A172 (cell line): ENCODE data around the gene MIPOL1. TPM values are rescaled to one million over a fixed set of nuclear protein-coding genes. Genes with fewer than 3 reads are reported as not detected.
"Not testable (repeated sequence)": the region's sequence is repeated elsewhere in the genome, so short reads cannot be mapped to it uniquely, and the experiment has no call there.

ENCODE experiments used
- DNase-seq: peaks from one replicate; pipeline ENCODE4 v3.0.0-alpha.2; 2015; ENCODE audit warnings: low spot score
- total RNA-seq: library from RNA; depleted of rRNA; stranded (reverse); fragments of >200 nt; shearing (Covaris generic); gene quantifications from 2 replicates; pipeline ENCODE4 v1.2.3, GENCODE V29; 2014

The MIPOL1 gene
- total RNA-seq, 1 experiment from 2014 or later, result not detected

DNA sequence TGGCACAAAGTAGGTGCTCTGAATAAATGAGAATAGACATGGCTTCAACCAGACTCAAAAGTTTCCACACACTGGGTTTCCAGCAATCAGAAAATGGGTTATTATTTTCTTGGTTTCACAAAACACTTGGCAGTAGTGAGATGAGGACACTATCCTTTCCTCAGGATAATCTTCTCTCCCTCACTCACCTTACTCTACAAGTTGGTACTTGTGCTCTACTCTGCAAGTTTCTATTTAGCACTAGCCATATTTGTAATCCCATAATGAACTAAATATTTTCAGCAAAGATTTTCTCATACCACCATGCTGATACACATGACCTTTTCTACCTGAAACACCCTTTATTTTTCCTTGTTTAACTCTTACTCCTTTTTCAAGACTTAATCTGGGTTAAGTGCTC, 259.6 kb downstream of the MIPOL1 start:
- DNase-seq, result no peak

DNA sequence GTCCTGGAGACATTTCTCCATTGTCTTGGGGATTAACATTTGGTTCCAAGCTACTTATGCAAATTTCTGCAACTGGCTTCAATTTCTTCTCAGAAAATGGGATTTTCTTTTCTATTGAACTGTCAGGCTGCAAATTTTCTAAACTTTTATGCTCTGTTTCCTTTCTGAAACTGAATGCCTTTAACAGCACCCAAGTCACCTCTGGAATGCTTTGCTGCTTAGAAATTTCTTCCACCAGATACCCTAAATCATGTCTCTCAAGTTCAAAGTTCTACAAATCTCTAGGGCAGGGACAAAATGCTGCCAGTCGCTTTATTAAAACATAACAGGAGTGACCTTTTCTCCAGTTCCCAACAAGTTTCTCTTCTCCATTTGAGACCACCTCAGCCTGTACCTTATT, 264.7 kb downstream of the MIPOL1 start:
- DNase-seq, result not testable (repeated sequence)

DNA sequence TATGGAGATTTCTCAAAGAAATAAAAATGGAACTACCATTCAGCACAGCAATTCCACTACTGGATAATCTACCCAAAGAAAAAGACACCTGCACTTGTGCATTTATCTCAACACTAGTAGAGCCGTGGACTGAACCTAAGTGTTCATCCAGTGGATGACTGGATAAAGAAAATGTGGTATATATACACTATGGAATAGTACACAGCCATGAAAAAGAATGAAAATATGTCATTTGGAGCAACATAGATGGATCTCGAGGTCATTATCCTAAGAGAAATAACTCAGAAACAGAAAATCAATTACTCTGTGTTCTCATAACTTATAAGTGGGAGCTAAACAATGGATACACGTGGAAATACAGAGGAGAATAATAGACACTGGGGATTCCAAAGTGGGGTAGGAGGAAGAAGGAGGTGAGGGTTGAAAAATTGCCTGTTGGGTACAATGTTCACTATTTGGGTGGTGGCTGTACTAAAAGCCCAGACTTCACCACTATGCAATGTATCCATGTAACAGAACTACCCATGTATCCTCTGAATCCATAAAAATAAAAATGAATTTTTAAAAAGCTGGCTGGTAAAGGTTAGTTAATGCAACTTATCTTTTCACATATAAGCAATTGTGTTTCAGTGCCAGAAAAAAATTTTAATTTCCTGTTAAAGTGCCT, 266.6 kb downstream of the MIPOL1 start:
- no peak for DNase-seq

DNA sequence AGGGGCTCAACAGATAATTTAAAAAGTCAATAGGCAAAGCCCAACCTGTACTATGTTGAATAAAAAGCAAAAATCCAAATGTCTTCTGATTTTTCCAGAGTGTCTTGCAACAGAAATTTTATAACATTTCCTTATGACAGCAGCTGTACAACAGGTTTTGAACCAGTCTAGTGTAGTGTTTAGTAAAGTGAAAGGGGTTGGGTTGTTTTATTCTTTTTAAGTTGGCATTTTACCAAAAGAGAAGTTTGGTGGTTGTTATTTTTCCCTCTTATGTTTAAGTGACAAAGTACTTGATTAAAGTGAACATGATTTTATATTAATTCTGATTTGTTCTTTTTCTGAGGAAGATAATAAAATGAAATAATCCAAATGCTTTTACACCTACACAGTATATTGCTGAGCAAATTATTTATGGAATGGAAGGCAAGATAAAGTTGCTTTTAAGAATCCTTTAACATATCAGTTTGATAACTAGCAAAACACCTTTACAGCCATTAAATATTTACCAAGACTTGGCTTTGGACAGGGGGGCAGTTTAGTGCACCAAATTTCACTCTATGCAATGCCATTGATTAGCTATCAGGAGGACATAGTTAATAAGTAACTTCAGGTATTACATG, 268.4 kb downstream of the MIPOL1 start:
- DNase-seq, result no peak

DNA sequence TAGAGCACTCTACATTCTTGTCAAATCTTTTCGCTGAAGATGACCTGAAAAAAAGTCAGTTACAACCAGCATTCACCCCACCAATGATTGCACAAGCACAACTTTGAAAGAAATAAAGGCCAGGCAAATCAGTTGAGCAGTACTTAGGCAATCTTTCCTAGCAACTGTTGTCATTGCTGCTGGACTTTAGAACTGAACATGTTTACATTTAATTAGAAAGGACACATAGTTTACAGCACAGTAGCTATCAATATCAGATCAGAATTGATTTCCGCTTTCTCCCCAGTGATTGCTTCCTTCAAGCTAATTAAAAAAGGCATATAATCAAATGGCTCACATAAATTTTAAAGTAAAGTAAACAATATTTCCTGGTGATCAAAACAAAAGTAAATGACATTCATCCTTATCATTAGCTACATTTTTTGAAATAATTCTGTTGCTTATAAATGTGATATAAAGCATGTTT, 268.9 kb downstream of the MIPOL1 start:
- DNase-seq, result no peak

DNA sequence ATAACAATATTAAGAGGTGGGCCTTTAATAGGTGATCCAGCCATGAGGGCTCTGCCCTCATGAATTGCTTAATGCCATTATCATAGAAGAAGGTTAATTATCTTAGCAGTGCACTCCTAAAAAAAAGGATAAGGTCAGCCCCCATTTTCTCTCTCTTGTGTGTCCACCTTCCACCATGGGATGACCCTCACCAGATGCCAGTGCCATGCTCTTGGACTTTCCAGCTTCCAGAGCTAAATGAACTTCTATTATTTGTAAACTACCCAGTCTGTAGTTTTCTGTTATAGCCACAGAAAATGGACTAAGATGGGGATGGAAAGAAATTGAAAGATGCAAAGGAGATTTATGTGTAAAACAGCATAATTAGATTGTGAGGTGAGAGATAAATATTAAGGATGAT, 271.9 kb downstream of the MIPOL1 start:
- DNase-seq, result no peak

DNA sequence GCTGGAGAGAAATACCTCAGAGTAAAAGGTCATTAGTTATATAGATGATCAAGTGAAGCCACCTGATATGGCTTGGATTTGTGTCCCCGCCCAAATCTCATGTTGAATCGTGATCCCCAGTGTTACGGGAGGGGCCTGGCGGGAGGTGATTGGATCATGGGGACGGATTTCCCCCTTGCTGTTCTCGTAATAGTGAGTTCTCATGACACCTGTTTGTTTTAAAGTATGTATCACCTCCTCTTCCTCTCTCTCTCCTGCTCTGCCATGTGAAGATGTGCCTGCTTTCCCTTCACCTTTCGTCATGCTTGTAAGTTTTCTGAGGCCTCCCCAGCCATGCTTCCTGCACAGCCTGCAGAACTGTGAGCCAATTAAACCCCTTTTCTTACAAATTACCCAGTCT, 272.5 kb downstream of the MIPOL1 start:
- no peak for DNase-seq

DNA sequence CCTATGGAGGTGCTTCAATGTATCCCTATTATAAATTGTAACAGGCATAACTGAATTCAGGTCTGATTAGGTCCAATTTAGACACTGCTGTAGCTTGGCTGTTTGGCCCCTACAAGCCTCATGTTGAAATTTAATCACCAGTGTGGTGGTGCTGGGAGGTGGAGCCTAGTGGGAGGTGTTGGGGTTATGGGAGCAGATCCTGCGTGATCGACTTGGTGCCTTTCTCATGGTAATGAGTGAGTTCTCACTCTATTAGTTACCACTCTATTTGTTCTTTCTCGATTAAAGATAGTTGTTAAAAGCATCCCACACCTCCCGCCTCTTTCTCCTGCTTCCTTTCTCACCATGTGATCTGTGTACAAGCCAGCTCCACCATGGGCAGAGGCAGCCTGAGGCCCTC, 275.2 kb downstream of the MIPOL1 start:
- DNase-seq, result no peak

DNA sequence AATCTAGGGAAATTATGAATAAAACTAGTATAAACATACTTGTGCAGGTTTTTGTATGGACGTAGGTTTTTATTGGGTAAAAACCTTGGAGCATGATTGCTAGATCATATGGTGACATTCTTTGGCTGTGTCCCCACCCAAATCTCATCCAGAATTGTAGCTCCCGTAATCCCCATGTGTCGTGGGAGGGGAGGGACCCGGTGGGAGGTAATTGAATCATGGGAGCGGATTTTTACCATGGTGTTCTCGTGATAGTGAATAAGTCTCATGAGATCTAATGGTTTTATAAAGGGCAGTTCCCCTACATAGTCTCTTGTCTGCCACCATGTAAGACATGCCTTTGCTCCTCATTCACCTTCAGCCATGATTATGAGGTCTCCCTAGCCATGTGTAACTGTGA, 276.5 kb downstream of the MIPOL1 start:
- no peak for DNase-seq

DNA sequence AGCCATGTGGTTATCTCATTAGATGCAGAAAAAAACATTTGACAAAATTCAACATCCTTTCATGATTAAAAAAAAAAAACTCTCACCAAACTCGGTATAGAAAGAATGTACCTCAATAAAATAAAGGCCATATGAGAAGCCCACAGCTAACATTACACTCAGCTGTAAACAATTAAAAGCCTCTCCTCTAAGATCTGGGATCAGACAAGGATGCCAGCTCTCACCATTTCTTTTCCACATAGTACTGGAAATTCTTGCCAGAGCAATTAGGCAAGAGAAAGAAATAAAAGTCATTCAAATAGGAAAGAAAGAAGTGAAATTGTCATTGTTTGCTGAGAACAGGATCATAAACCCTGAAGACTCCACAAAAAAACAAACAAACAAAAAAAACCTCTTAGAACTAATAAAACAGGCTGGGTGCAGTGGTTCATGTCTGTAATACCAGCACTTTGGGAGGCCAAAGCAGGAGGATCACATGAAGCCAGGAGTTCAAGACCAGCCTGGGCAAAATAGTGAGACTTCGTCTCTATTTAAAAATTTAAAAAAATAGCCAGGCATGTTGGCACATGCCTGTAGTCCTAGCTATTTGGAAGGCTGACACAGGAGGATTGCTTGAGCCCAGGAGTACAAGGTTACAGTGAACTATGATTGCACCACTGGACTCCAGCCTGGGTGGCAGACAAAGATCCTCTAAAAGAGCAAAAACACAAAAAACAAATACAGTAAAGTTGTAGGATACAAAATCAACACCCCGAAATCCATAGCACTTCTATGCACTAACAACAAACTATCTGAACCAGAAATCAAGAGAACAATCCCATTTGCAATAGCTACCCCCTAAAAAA, 282.9 kb downstream of the MIPOL1 start:
- DNase-seq, result no peak

DNA sequence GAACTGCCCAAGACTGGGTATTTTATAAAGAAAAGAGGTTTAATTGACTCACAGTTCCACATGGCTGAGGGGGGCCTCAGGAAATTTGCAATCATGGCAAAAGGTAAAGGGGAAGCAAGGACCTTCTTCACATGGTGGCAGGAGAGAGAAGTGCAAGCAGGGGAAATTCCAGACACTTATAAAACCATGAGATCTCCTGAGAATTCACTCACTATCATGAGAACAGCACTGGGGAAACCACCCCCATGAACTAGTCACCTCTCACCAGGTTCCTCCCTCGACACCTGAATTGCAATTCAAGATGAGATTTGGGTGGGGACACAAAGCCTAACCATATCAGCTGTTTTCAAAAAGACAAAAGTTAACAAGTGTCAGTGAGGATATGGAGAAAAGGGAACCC, 284.7 kb downstream of the MIPOL1 start:
- DNase-seq, result no peak

DNA sequence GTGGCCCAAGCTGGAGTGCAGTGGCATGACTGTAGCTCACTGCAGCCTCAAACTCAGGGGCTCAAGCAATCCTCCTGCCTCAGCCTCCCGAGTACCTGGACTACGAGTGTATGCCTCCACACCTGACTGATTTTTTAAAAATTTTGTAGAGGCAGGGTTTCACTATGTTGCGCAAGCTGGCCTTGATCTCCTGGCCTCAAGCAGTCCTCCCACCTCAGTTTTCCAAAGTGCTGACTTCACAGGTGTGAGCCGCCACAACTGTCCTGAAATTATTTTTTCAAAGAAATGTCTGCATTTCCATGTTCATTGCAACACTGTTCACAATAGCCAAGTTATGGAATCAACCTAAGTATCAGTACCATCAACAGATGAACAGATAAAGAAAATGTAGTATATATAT, 285.9 kb downstream of the MIPOL1 start:
- DNase-seq, result no peak

DNA sequence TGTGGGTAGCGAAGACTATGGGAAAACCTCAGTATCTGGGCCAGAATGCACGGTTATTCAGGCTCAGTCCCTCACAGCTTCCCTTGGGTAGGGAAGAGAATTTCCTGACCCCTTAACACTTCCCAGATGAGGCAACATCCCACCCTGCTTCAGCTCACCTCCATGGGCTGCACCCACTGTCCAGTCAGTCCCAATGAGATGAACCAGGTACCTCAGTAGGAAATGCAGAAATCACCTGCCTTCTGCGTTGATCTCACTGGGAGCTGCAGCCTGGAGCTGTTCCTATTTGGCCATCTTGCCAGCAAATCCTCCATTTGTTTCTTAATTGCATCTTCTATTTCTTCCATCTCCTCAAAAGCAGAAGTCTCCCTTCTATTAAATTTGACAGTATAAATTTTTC, 292.9 kb downstream of the MIPOL1 start:
- DNase-seq, result no peak

DNA sequence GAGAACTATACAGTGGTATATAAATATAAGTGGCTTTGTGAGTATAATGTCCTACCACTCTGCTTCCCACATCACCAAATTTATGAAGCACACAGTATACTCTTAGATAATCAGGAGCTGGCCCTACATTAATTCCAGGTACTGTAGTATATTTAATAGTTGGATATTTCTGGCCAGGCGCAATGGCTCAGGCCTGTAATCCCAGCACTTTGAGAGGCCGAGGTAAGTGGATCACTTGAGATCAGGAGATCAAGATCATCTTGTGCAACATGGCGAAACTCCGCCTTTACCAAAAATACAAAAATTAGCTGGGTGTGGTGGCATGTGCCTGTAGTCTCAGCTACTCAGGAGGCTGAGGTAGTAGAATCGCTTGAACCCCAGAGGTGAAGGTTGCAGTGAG, 293.3 kb downstream of the MIPOL1 start:
- no peak for DNase-seq

DNA sequence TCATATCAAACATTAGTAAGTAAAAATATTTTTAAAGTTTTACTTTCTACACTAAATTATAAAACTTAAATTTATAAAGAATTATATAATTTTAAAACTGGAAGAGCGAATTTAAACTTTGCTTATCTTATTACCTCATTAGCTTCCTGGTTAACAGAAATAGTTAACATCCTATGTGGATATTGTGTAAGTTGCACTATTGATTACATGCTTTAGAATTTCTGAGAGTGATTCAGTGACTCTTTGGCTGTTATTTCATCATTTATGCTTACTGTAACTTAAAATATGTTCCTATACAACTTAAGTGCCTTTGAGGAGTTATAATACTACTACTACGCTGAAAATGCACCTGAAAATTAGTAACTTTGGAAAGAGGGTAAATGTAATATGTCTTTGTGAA, 295.9 kb downstream of the MIPOL1 start:
- DNase-seq, result no peak

DNA sequence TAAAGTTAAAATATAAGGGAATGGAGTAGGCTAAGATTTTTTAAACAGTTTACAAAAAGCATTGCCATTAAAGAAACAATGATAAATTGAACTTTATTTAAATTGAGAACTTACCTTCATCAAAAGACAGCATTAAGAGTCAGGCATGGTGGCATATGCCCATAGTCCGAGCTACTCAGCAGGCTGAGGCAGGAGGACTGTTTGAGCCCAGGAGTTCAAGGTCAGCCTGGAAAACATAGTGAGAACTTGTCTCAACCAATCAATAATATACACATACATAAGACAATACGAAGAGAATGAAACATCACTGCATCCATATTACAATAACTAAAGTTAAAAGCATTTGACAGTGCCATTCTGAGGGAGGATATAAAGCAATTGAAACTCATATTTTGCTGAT, 299.7 kb downstream of the MIPOL1 start:
- DNase-seq, result no peak

DNA sequence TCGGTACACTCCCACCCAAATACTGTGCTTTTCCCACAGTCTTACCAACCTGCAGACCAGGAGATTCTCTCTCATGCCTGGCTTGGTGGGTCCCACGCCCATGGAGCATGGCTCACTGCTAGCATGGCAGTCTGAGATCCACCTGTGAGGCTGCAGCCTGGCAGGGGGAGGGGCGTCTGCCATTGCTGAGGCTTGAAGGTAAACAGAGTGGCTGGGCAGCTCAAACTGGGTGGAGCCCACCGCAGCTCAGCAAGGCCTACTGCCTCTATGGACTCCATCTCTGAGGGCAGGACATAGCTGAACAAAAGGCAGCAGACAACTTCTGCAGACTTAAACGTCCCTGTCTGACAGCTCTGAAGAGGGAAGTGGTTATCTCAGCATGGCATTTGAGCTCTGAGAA, 304.1 kb downstream of the MIPOL1 start:
- no peak for DNase-seq

DNA sequence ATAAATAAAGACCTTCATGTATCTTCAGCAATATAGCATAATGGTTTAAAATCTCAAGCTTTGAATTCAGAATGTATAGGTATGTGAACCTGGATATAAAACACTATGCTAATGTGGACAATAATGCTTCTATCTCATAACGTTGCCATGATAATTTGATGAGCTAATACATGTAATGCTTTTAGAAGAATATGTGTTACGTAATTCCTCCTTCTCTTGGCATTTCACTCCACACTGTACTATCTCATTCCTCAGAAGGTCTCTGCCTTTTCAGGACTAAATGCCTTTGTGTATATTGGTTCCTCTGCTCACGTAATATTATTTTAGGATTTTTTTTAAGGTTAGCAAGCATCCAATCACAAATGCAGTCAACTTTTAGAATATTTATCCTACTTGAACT, 310.8 kb downstream of the MIPOL1 start:
- DNase-seq, result no peak

DNA sequence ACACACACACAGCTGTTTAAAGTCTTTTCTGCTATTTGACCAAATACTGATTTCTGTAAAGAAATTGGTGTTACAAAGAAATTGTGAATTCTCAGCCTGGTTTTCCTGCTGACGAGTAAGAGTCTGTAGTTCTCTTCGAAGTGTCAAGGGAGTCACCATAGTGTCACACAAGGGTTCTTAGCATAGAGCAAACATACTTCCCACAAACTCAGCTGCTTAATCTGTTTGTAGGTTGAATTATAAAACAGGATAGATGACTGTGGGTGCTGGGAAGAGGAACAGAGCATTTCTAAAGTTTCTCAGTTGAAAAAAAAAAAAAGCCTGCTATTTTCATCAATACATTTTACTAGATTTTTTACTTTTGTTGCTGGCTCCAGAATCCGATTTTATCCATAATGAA, 314.4 kb downstream of the MIPOL1 start:
- DNase-seq, result no peak

DNA sequence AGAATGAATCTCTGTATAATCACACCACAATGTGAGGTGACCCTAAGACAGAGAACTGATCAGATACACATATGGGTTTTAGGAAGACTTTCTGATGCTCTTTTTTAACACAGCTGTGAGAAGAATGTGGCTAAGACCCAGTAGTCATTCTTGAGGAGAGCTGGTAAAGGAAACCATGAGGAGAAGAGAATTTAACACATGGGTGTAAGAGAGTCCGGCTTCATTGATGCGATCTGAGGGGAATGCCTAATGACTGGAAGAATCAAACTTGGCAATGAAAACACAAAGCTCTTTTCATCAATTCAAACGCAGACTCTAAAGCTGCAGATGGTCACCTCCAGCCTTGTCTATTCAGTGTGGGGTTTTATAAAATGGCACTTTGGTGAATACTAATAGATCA, 318.0 kb downstream of the MIPOL1 start:
- no peak for DNase-seq

DNA sequence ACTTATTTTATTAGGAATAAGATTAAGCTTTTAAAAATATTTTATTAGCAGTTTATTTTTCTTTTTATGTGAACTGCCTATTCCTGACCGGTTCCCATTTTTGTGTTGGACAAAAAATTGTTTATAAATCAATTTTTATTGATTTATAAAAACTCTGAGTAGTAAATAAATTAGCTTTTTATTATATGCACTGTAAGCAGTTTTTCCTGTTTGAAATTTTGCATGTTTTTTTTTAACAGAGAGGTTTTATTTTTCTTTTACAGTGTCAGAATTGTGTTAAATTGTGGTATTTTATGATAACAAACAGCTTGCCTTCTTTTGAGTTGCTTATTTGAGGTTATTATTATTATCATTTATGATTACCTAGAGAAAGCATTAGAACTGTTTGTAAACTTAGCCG, 329.3 kb downstream of the MIPOL1 start:
- no peak for DNase-seq

DNA sequence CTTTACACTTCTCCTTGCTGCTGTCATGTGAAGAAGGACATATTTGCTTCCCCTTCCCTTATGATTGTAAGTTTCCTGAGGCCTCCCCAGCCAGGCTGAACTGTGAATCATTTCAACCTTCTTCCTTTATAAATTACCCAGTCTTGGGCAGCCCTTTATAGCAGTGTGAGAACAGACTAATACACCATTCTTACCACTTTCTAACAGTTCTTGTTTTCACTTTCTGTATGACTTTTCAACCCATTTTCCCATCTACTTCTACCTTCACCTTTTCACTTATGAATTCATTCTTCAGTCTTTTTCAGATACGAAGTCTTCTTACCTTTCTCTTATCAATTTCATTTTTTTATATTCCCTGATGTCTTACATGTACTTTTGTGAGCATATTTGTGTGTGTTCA, 342.3 kb downstream of the MIPOL1 start:
- no peak for DNase-seq

DNA sequence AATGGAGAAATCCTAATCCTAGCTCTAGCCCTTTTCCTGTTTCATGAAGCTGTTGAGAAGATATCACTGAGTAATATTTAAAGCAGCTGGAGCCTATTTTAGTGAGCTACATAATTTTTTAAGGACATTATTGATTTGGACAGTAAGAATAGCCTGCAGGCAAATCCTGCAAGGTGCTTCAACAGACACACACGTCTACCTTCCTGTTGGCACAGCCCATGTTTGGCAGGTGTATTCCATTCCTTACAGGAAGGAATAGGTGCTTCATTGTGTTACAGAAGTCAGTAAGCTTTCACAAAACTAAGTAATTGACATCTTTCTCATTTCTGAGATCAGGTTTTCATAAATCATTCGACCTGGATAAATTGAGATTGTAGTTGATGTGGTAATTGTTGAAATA, 346.7 kb downstream of the MIPOL1 start:
- no peak for DNase-seq
